Activated naive CD4-positive, alpha-beta T cell treated with anti-CD3 and anti-CD28 coated beads, Interleukin-2, amount 50 U/mL, for 16 hours (primary cell): ENCODE data around the gene GTPBP6.
"Not testable (repeated sequence)": the region's sequence is repeated elsewhere in the genome, so short reads cannot be mapped to it uniquely, and the experiment has no call there.

ENCODE experiments used
- DNase-seq: peaks from one replicate; pipeline ENCODE4 v3.0.0-alpha.2; 2020

GTPBP6 gene

GRCh38 chrX:334971-335757 is 16.6 kb upstream of the GTPBP6 start:
- DNase-seq: no peak

DNA sequence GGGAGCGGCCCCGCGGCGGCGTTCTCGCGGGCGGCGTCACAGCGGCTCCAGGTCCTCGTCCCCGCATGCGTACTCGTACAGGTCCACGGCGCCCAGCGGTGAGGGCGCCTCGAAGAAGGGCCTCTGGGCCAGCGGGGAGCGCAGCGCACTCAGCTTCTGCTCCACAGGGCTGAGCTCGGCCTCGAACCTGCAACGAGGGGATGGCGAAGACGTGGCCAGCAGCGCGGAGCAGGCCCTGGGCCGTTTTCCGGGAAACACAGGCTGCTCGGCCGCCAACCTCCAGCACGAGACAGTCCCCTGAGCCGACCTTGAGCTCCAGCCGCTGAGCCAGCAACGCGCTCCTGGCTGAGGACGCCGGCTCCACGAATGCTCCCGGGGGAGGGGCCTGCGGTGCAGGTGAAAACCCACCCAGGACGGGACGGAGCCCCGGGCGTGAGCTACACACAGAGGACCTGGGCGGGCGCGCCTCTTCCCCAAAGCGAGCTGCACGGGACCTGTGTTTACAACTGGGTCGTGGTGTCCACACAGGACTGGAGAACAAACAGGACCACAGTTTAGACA is 15.8 kb upstream of the GTPBP6 start:
- peak; percentile 6 for DNase-seq

DNA sequence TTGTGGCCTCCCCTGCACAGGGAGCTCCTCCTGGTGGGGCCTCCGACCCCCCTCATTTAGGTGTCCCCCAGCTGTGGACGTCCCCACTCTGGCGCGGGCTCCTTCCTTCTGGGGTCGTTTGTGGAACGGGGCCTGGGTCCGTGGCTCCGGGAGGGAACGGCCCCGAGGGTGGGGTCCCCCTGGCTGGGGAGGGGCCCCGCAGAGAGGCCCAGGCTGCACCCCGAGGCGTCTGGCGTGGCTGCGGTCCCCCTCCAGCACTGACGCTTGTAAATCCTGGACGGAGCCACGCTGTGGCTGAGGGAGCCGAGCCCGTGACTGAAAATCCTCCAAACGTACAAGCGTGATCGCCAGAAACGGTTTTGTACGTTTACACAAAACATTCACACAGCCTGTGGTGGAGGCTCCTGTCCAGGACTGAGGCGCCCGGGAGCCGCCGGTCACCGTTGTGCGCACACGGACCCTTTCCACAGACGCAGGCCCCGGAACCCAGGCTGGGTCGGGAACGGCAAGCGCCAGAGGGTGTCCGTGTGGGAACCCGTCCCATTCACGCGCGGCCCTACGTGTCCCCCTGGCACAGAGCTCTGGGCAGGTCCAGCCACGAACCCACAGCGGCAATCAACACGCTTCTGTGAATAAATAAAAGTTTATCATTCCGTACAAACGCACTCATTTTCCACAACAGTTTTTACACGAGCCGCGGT is 15.2 kb upstream of the GTPBP6 start:
- peak; percentile 8 for DNase-seq

DNA sequence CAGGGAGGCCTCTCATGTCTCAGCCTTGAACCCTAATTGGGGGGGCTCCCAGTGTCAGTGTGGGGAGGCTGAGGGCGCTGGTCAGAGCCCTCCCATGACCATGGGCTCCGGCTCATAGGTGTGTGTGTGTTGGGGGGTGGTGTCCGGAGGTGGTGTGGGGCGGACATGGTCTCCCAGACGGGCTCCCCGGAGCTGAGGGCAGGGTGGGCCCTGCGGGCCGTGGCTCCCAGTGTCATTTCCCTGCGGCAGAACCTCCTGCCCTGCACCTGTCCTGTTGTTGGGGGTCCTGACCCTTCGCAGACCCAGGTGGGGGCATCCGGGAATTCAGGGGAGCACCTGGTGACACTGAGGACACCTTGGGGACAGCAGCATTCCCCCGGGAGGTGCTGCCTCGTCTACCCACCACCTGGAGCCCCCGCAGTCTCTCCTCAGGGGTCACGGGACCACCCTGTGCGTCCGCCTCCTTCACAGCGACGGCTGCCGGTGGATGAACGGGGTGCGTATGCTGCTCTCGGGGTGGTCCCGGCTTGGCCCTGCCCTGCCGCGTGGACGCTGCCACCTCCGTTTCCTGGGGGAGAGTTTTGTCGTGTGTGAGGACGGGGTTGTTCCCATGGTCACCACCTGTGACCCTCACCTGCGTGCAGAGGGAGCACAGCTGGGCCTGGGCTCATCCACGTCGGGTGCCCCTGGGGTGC is 14.5 kb upstream of the GTPBP6 start:
- DNase-seq: no peak

- DNase-seq: peak; percentile 6
Observed at GRCh38 chrX:332496-332860, 13.9 kb upstream of the GTPBP6 start.

DNA sequence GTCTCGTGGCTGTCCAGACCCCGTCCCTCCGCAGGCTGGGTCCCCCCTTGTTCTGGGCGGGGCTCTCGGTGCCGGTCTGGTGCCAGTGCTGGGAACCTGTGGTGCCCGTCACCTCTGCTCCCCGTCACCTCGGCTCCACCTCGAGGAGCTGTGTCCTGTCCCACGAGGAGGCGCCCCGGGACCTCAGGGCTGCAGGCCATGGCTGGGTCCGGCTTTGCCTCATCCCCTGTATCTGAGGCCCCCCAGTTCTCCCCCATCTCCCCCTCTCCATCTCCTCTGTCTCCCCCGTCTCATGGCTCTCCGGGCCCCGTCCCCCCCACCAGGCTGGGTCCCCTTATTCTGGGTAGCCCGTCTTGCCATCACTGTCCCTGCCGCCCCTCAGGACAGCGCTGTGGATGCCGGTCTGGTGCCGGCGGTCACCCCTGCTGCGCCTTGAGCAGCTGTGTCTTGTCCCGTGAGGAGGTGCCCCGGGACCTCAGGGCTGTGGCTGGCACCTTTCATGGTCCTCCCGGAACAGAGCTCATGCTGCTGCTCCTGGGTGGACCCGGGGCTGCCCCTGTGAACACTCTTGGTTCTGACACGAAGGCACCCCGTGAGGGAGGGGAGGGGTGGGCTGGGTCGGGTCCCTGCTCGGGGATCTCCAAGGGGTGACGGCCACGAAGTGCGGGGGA is 13.4 kb upstream of the GTPBP6 start:
- DNase-seq: peak; percentile 15

DNA sequence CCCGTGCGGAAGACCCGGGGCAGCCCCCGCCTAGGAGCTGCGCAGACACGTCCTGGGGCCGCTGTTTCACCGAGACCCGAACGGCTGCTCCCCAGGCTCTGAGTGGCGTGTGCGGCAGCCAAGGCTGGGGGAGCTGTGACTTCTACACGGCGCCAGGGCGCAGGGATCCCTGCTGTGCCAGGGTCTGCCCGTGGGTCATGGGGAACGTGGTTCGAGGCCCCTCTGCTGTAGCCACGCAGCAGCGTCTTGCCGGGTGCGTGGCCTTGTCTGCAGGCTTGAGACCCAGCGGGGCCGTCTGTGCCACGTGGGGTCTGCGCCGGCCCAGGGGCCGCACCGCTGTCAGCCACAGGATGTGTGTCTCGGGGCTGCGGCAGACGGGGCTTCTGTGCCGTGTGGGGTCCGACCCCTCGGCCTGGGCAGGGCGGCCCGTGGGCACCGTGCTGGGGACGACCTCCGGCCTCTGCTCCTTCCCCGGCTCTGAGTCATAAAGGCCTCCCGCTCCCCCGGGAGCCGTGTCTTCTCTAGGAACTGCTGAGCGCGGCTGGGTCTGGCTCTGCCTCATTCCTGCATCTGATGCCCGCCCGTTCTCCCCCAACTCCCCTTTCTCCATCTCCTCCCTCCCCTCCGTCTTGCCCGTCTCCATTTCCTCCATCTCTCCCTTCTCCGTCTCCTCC is 12.7 kb upstream of the GTPBP6 start:
- peak; percentile 37 for DNase-seq

DNA sequence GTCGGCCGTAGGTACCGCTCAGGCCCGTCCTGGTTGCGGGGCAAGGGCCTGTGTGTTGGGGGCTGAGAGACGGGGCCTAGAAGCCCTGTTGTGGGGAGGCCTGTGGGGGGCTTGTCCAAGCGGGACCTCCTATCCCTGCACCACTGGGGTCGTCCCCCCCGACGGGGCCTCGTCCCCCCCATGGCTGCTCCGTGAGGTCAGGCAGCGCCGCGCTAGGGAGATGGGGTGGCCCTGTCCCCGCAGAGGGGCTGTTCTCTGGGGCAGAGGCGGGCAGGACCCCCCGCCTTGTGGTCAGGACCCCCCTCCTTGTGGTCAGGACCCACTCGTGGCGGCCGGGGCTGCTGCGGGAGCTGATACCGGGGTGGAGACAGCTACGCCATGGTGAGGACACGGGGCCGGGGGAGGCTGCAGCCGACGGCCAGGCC is 12.1 kb upstream of the GTPBP6 start:
- no peak for DNase-seq

DNA sequence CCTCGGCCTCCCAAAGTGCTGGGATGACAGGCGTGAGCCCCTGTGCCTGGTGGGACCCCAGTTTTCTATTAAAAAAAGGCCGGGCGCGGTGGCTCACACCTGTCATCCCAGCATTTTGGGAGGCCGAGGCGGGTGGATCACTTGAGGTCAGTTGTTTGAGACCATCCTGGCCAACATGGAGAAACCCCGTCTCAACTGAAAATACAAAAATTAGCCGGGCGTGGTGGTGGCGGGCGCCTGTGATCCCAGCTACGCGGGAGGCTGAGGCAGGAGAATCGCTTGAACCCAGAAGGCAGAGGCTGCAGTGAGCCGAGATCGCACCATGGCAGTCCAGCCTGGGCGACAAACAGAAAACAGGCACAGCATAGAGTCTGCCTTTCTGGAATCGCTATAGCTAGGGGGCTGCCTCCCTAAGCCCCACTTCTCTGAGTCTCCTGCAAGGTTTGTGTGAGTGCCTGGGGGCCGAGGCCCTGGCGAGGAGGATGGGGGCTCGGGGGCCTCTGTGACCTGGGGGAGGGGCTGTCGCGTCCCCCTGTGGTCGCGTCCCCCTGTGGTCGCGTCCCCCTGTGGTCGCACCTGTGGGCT is 11.6 kb upstream of the GTPBP6 start:
- not testable (repeated sequence) for DNase-seq

DNA sequence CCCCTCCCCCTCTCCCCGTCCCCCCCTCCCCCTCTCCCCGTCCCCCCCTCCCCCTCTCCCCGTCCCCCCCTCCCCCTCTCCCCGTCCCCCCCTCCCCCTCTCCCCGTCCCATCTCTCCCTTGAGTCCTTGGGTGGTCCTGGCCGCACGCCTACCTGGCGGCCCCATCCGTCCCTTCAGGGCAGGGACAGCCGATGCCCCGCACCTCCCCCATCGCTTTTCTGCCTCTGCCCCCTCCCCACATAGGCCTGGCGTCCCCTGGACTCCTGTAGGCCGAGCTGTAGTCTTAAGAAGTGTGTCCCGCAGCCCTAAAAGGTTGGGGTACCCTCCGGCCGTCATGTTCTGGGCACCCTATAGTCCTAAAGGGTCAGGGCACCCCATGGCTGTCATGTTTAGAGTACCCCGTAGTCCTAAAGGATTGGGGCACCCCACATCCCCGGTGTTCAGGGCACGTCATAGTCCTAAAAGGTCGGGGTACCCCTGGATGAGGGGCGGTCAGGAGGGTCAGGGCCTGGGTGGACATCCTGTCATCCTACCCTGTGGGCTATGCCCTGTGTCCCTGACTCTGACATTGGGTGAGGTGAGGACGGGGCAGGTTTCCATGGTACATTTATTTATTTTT is 10.8 kb upstream of the GTPBP6 start:
- no peak for DNase-seq

GRCh38 chrX:327660-328126 is 9.1 kb upstream of the GTPBP6 start:
- DNase-seq: peak; percentile 8

- DNase-seq: peak; percentile 18
Observed at GRCh38 chrX:324664-325063, 6.1 kb upstream of the GTPBP6 start.

- DNase-seq: peak; percentile 52
Observed at GRCh38 chrX:323721-324628, 5.4 kb upstream of the GTPBP6 start.

DNA sequence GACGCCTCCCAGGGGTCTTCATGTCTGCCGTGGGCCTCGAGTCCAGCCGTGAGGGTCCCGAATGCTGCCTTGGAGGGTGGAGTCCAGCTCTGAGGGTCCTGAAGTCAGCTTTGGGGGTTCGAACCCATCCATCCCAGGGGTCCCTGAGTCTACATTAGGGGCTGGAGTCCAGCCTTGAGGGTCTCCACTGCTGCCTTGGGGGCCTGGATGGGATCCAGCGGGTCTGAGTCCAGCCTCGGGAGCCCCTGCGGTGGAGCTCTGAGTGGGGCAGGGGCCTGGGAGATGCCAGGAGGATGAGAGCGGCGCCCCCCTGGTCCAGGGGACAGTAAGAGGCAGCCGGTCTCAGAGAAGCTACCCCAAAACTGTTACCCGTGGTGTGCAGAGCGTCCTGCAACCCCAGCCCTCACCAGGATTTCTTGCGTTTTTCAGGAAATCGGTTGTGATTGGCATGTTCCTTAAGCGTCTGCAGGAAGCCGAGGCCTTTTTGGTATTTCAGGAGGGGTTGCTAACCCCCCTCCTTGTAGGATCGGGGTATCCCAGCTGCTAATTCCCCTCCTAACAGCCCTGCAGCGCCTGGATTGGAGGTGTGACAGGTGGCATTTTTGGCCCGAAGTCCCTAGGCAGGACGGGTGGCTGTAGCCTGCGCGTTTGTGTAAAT is 1.7 kb upstream of the GTPBP6 start:
- peak; percentile 16 for DNase-seq

GRCh38 chrX:319579-320125 is 1.1 kb upstream of the GTPBP6 start:
- peak; percentile 17 for DNase-seq

GRCh38 chrX:318068-318738 is 393 bp downstream of the GTPBP6 start:
- peak; percentile 99 for DNase-seq

DNA sequence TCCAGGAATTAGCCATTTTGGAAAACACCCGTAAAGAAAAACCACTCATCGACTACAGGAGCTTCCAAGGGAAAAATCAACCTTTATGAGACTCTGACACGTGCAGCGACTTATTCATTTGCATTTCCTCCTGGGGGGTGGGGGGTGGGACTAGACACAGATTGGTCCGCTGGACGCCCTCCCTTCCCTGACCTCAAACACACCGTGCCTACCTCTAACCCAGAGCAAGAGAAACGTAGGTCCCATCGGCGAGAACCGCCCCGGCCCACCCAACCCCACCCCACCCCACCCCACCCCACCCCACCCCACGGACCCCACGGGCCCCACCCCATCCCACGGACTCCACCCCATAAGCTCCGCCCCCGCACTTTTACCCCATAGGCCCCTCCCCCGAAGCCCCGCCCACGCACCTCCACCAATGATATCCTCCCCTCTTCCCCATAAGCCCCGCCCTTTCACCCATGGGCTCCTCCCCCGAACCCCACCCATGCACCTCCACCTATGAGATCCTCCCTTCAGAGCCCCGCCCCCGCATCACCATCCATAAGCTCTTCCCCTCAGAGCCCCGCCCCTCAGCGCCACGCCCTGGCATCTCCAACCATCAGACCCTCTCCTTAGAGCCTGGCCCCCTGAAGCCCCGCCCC is 1.1 kb downstream of the GTPBP6 start:
- no peak for DNase-seq
